ENCODE measurements around the gene FARS2.

Gene FARS2

GRCh38 chr6:5776706-5777390, 515.5 kb downstream of the FARS2 start:
- Histone ChIP-seq H3K4me2 (ENCODE audit: insufficient read depth, low read length) (no peak overlapping the region), H2AFZ (ENCODE audit: low read depth, low read length) (no peak overlapping the region), H3K9ac (ENCODE audit: low read depth, low read length) (no peak overlapping the region), H3K79me2 (ENCODE audit: insufficient read depth, low read length) (no peaks in the 10 kb centered on the region), H4K20me1 (ENCODE audit: insufficient read depth, low read length) (no peaks in the 10 kb centered on the region), H3K4me3 (ENCODE audit: low read depth in 1 of 2, low read length in 2 of 2) (no peak overlapping the region), H3K4me1 (ENCODE audit: insufficient read depth, low read length) (no peaks in the 10 kb centered on the region), H3K27ac (ENCODE audit: low read length) (no peak overlapping the region), H3K36me3 (ENCODE audit: insufficient read depth, low read length) (no peaks in the 10 kb centered on the region), H3K27me3 (ENCODE audit: insufficient read depth, low read length, poor library complexity) (no peaks in the 10 kb centered on the region), H3K9me3 (ENCODE audit: insufficient read depth, low read length, severe bottlenecking) (no peaks in the 10 kb centered on the region)
- TF ChIP-seq CTCF (IDR thresholded peaks at IDR 0.05; ENCODE audit: borderline replicate concordance, extremely low read depth, low read length, poor library complexity, severe bottlenecking), result no peak
- no peak for TF ChIP-seq EZH2 (IDR thresholded peaks at IDR 0.05; ENCODE audit: borderline replicate concordance, low read depth, low read length, severe bottlenecking)
- DNase-seq, result peak; percentile 12
- ATAC-seq (ENCODE audit: insufficient read depth, low read depth), result no peak

GRCh38 chr6:5778317-5778857, 517.1 kb downstream of the FARS2 start:
- Histone ChIP-seq H3K36me3 (ENCODE audit: insufficient read depth, low read length) (no peaks in the 10 kb centered on the region), H4K20me1 (ENCODE audit: insufficient read depth, low read length) (no peaks in the 10 kb centered on the region), H3K27ac (ENCODE audit: low read length) (no peak overlapping the region), H3K4me2 (ENCODE audit: insufficient read depth, low read length) (no peak overlapping the region), H3K9me3 (ENCODE audit: insufficient read depth, low read length, severe bottlenecking) (no peaks in the 10 kb centered on the region), H3K4me3 (ENCODE audit: low read depth in 1 of 2, low read length in 2 of 2) (no peak overlapping the region), H2AFZ (ENCODE audit: low read depth, low read length) (no peak overlapping the region), H3K27me3 (ENCODE audit: insufficient read depth, low read length, poor library complexity) (no peaks in the 10 kb centered on the region), H3K79me2 (ENCODE audit: insufficient read depth, low read length) (no peaks in the 10 kb centered on the region), H3K4me1 (ENCODE audit: insufficient read depth, low read length) (no peaks in the 10 kb centered on the region), H3K9ac (ENCODE audit: low read depth, low read length) (no peak overlapping the region)
- ATAC-seq (ENCODE audit: insufficient read depth, low read depth) (no peak), DNase-seq (no peak)
- no peak for TF ChIP-seq EZH2 (IDR thresholded peaks at IDR 0.05; ENCODE audit: borderline replicate concordance, low read depth, low read length, severe bottlenecking)
- TF ChIP-seq CTCF (IDR thresholded peaks at IDR 0.05; ENCODE audit: borderline replicate concordance, extremely low read depth, low read length, poor library complexity, severe bottlenecking), result no peak

GRCh38 chr6:5778906-5779305, 517.6 kb downstream of the FARS2 start:
- ATAC-seq (ENCODE audit: insufficient read depth, low read depth) (no peak), DNase-seq (no peak)
- Histone ChIP-seq H3K79me2 (ENCODE audit: insufficient read depth, low read length) (no peaks in the 10 kb centered on the region), H3K4me3 (ENCODE audit: low read depth in 1 of 2, low read length in 2 of 2) (no peak overlapping the region), H3K9ac (ENCODE audit: low read depth, low read length) (no peak overlapping the region), H3K27me3 (ENCODE audit: insufficient read depth, low read length, poor library complexity) (no peaks in the 10 kb centered on the region), H3K9me3 (ENCODE audit: insufficient read depth, low read length, severe bottlenecking) (no peaks in the 10 kb centered on the region), H4K20me1 (ENCODE audit: insufficient read depth, low read length) (no peaks in the 10 kb centered on the region), H3K36me3 (ENCODE audit: insufficient read depth, low read length) (no peaks in the 10 kb centered on the region), H3K27ac (ENCODE audit: low read length) (no peak overlapping the region), H3K4me2 (ENCODE audit: insufficient read depth, low read length) (no peak overlapping the region), H3K4me1 (ENCODE audit: insufficient read depth, low read length) (no peaks in the 10 kb centered on the region), H2AFZ (ENCODE audit: low read depth, low read length) (no peak overlapping the region)
- no peak for TF ChIP-seq EZH2 (IDR thresholded peaks at IDR 0.05; ENCODE audit: borderline replicate concordance, low read depth, low read length, severe bottlenecking)
- TF ChIP-seq CTCF (IDR thresholded peaks at IDR 0.05; ENCODE audit: borderline replicate concordance, extremely low read depth, low read length, poor library complexity, severe bottlenecking), result no peak
